ENCODE results near the gene VPS45. TPM values are rescaled to one million over a fixed set of nuclear protein-coding genes. Genes with fewer than 3 reads are reported as not detected.

VPS45 gene
- total RNA-seq, 2 experiments from 2014 or later: 26.5 to 28.3 TPM

DNA sequence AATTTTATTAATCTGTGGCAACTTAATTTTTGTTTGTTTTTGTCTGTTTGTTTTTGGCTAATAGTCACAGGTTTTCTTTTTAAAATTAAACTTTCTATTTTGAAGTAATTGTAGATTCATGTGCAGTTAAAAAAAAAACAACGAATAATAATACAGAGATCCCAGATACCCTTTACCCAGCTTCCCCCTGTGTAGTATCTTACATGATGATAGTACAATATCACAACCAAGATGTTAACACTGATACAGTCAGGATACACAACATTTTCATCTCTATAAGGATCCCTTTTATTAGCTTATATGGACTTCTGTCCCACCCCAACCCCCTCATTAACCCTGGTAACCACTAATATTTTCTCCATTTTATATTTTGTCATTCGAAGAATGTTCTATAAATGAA is 5.9 kb downstream of the VPS45 start:
- peaks cover 24% of the 10 kb centered on the region for H3K4me1 Mint-ChIP-seq (ENCODE audit: low read depth)
- H3K27me3 Mint-ChIP-seq: no peaks in the 10 kb centered on the region
- no peak overlapping the region for H3K27ac Mint-ChIP-seq
- no peak for DNase-seq
- H3K9me3 Mint-ChIP-seq: no peaks in the 10 kb centered on the region
- intact Hi-C loops (cut with micrococcal nuclease): loop anchor here (1.0 to 2.0 kb wide), 3 partner anchors 37 to 114 kb away; no protein-coding TSS in a partner anchor
- no peak overlapping the region for H3K4me3 Mint-ChIP-seq
- H3K36me3 Mint-ChIP-seq: peaks cover 26% of the 10 kb centered on the region
- ChIA-PET POLR2A (interaction anchor here (0.8 kb wide), 1 partner anchor 92 kb away, joined by 5 read pairs; no protein-coding TSS in a partner anchor), CTCF (interaction anchor here (0.6 to 7.4 kb wide), 19 partner anchors 9 to 128 kb away, joined by 3 to 180 read pairs (median 5); partner anchors contain the start of genes OTUD7B and PLEKHO1)

DNA sequence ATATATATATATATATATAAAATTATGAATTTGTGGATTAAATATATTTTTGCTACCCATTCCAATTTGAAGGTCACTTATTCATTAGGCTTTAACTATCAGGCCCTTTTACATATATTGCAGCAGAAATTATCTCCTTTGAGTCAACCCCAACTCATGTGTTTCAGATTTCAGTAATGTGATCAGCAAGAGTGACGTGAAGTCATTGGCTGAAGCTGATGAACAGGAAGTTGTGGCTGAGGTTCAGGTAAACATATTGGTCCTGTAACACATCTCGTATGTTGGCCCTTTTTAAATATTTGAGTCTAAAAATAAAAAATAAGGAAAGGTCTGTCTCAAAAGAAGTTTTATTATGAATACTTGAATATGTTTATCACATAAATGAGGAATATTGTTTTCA is 8.5 kb downstream of the VPS45 start:
- H3K4me1 Mint-ChIP-seq (ENCODE audit: low read depth): peaks cover 11% of the 10 kb centered on the region
- POLR2A ChIA-PET: no interaction called here
- no peaks in the 10 kb centered on the region for H3K27me3 Mint-ChIP-seq
- H3K9me3 Mint-ChIP-seq: no peaks in the 10 kb centered on the region
- H3K36me3 Mint-ChIP-seq: peaks cover 28% of the 10 kb centered on the region
- intact Hi-C loops (cut with micrococcal nuclease): no loop called here
- CTCF ChIA-PET: interaction anchor here (5.6 to 7.4 kb wide), 2 partner anchors 91 to 111 kb away, joined by 73 to 180 read pairs; no protein-coding TSS in a partner anchor
- no peak overlapping the region for H3K27ac Mint-ChIP-seq
- no peak overlapping the region for H3K4me3 Mint-ChIP-seq
- DNase-seq: no peak

DNA sequence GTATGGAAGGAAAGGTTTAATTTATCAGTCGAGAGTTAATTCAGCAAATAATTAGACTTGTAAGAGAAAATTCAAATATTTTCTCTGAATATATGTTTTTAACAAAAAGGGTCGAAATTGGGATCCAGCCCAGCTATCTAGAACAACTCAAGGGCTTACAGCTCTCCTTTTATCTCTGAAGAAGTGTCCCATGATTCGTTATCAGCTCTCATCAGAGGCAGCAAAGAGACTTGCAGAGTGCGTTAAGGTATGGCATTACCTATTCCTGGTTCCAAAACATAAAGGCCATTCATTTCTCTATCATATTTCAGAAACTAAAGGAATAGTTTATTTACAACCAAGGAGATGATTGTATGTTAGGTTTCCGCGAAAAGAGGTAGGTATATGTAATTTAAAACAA is 9.4 kb downstream of the VPS45 start:
- no peak for DNase-seq
- CTCF ChIA-PET: interaction anchor here (7.4 kb wide), 1 partner anchor 90 kb away, joined by 180 read pairs; no protein-coding TSS in a partner anchor
- no peak overlapping the region for H3K27ac Mint-ChIP-seq
- peaks cover 33% of the 10 kb centered on the region for H3K36me3 Mint-ChIP-seq
- H3K27me3 Mint-ChIP-seq: no peaks in the 10 kb centered on the region
- H3K4me1 Mint-ChIP-seq (ENCODE audit: low read depth): peaks cover 11% of the 10 kb centered on the region
- H3K4me3 Mint-ChIP-seq: no peak overlapping the region
- intact Hi-C loops (cut with micrococcal nuclease): no loop called here
- POLR2A ChIA-PET: interaction anchor here (0.6 kb wide), 1 partner anchor 88 kb away, joined by 3 read pairs; no protein-coding TSS in a partner anchor
- H3K9me3 Mint-ChIP-seq: no peaks in the 10 kb centered on the region

DNA sequence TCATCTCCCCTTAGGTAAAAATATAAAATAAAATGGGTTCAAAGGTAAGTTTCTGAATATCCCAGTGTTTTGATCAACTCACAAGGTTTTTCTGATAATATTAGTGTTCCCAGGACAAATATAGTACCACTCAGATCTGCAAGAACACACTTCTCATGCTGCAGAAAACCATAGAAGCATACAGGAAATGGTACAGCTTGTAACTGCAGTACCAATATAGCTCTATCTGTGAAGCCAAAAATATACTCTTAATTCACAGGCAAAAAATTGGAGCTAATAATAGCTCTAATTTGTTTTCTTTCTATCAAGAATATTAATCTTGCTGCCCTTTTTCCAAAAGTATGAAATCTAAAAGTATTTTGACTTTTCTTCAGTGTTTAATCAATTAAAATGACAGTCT is 13.2 kb downstream of the VPS45 start:
- H3K27ac Mint-ChIP-seq: no peak overlapping the region
- CTCF ChIA-PET: no interaction called here

DNA sequence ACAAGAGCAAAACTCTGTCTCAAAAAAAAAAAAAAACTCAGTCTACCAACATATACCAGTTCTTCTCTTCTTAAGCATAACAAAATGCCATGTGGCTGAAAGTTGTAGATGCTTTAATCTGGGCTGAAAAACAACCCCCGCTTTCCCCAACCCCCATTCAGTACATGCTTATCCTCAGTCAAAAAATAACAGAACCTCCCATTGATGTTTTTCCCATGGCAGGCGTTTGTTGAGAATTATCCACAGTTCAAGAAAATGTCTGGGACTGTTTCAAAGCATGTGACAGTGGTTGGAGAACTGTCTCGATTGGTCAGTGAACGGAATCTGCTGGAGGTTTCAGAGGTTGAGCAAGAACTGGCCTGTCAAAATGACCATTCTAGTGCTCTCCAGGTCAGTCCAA is 14.9 kb downstream of the VPS45 start:
- Mint-ChIP-seq H3K27ac (no peak overlapping the region), H3K27me3 (no peaks in the 10 kb centered on the region), H3K9me3 (no peaks in the 10 kb centered on the region), H3K36me3 (peaks cover 32% of the 10 kb centered on the region), H3K4me1 (ENCODE audit: low read depth) (no peaks in the 10 kb centered on the region), H3K4me3 (no peak overlapping the region)
- ChIA-PET CTCF (interaction anchor here (0.9 kb wide), 1 partner anchor 11 kb away, joined by 3 read pairs; no protein-coding TSS in a partner anchor), POLR2A (no interaction called here)
- intact Hi-C loops (cut with micrococcal nuclease): no loop called here
- no peak for DNase-seq

More for the DNA sequence above, 13.2 kb downstream of the VPS45 start:
- no peaks in the 10 kb centered on the region for H3K9me3 Mint-ChIP-seq
- POLR2A ChIA-PET: no interaction called here
- no peaks in the 10 kb centered on the region for H3K27me3 Mint-ChIP-seq
- peaks cover 35% of the 10 kb centered on the region for H3K36me3 Mint-ChIP-seq
- intact Hi-C loops (cut with micrococcal nuclease): no loop called here
- DNase-seq: no peak
- H3K4me1 Mint-ChIP-seq (ENCODE audit: low read depth): peaks cover 4% of the 10 kb centered on the region
- H3K4me3 Mint-ChIP-seq: no peak overlapping the region

DNA sequence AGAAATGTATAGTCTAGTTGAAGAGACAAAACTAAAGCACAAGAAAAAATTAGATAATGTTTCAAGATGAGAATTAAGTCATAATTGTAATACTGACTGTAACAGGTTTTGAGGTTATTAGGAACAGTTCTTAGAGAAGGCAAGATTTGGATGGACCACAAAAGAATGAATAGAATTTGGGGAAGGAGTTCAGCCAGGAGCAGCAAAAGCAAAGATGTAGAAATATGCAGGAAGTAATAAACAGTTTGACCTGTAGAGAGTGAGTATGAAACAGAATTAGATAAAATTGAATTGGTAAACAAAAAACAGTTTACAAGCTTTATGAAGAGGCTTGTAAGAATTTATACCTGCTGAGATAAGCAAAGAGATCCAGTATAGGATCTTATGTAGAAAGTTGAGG is 16.3 kb downstream of the VPS45 start:
- Mint-ChIP-seq H3K9me3 (no peaks in the 10 kb centered on the region), H3K36me3 (peaks cover 27% of the 10 kb centered on the region), H3K27me3 (no peaks in the 10 kb centered on the region), H3K4me1 (ENCODE audit: low read depth) (peaks cover under 1% of the 10 kb centered on the region), H3K4me3 (no peak overlapping the region), H3K27ac (no peak overlapping the region)
- intact Hi-C loops (cut with micrococcal nuclease): no loop called here
- CTCF ChIA-PET: interaction anchor here (1.4 kb wide), 1 partner anchor 10 kb away, joined by 5 read pairs; no protein-coding TSS in a partner anchor
- POLR2A ChIA-PET: no interaction called here
- DNase-seq: no peak

DNA sequence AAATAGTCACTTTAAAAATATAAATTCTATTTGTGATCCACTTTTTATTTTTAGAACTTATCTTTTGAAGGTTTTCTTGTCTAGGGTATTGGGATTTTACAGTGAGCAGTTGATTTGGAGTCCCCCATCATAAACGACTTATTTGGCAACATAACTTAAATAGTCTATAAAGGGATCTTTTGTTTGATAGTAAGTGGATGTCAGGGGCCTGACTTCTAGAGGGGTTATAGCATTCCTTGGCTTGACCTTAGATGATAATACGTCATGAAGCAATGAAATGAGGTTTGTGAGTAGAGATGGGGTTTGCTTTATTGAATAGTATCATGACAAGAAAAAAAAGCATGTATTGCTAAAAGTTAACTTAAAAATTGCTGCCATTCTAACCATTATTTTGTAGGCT is 17.8 kb downstream of the VPS45 start:
- ChIA-PET CTCF (no interaction called here), POLR2A (no interaction called here)
- Mint-ChIP-seq H3K27ac (no peak overlapping the region), H3K36me3 (peaks cover 27% of the 10 kb centered on the region), H3K4me3 (no peak overlapping the region), H3K9me3 (no peaks in the 10 kb centered on the region), H3K27me3 (no peaks in the 10 kb centered on the region), H3K4me1 (ENCODE audit: low read depth) (peaks cover 6% of the 10 kb centered on the region)
- intact Hi-C loops (cut with micrococcal nuclease): no loop called here
- DNase-seq: no peak

DNA sequence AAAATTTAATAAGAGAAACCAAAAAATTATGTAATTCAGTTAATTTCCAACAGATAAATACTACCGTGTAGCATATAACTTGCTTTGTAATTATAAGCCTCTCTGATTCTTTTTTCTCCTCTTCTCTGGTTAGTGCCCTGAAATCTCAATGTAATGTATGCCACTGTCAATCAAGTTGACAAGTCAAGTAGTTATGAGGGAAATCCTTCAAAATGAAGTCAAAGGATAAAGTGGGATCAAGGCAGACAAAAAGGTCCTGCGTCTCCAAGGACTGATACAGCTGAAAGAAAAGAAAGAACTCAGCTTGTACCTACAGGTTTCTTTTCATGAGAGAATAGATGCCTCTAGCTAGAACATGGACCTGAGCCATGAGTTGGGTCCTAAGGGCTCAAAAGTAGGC is 19.8 kb downstream of the VPS45 start:
- intact Hi-C loops (cut with micrococcal nuclease): no loop called here
- peaks cover 14% of the 10 kb centered on the region for H3K4me1 Mint-ChIP-seq (ENCODE audit: low read depth)
- no peak for DNase-seq
- H3K27me3 Mint-ChIP-seq: no peaks in the 10 kb centered on the region
- ChIA-PET CTCF (no interaction called here), POLR2A (interaction anchor here (1.0 kb wide), 1 partner anchor 29 kb away, joined by 3 read pairs; no protein-coding TSS in a partner anchor)
- no peaks in the 10 kb centered on the region for H3K9me3 Mint-ChIP-seq
- no peak overlapping the region for H3K4me3 Mint-ChIP-seq
- no peak overlapping the region for H3K27ac Mint-ChIP-seq
- peaks cover 27% of the 10 kb centered on the region for H3K36me3 Mint-ChIP-seq

DNA sequence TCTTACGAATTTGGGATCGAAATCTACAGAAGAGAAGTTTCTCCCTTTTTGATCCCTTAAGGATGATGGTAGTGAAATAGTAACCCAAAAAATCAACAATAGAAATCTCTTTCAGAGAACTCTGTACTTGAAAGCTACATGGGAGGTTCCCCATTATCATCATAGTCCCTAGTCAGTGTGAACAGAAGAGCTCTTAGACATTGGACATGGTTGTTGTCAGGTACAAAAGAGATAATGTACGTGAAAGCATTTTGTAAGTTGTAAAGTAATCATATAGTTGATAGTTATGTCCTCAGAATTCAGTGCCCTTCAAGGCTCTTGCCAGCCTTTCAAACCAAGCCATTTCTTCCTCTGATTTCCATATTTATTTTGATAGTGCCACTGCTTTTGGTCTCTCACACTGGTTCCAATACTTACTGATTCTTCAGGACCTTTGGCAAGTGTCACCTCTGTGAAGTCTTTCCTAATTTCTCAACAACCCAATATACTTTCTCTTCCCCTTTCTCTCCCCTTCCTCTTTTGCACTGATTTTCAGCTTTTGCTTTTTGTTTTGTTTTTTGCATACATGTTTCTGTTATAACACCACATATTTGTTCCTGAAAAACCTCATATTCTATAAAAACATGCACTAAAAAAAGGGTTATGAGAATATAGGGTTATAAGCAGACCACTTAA is 22.4 kb downstream of the VPS45 start:
- H3K4me3 Mint-ChIP-seq: no peak overlapping the region
- no peaks in the 10 kb centered on the region for H3K9me3 Mint-ChIP-seq
- ChIA-PET CTCF (no interaction called here), POLR2A (no interaction called here)
- no peak for DNase-seq
- peaks cover 23% of the 10 kb centered on the region for H3K4me1 Mint-ChIP-seq (ENCODE audit: low read depth)
- intact Hi-C loops (cut with micrococcal nuclease): no loop called here
- peaks cover 26% of the 10 kb centered on the region for H3K36me3 Mint-ChIP-seq
- no peak overlapping the region for H3K27ac Mint-ChIP-seq
- no peaks in the 10 kb centered on the region for H3K27me3 Mint-ChIP-seq

DNA sequence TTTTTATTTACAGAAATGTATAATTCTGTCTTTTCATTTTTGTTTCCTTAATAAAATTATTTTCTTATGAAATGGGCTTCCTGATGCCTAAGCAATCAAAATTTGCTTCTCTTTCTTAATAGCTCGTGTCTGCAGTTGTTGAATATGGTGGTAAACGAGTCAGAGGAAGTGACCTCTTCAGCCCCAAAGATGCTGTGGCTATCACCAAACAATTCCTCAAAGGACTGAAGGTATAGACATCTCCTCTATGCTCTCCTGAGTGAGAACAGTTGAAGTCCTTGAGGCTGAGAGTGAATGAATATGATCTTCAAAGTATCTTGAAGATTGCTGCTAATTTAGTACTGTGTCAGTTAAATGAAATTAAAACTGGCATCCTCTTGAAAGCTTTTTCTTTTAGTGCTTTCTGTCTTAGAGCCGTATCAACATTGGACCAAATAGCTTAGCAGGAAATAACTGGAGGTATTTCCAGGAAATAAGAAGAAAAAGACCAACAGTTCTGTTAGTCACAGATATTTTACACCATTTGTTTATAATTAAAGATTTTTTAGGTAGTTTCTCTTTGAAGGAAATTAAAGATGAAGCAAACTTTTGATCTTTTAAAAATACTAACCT is 24.7 kb downstream of the VPS45 start:
- no peak overlapping the region for H3K27ac Mint-ChIP-seq
- DNase-seq: no peak
- H3K4me3 Mint-ChIP-seq: no peak overlapping the region
- peaks cover 21% of the 10 kb centered on the region for H3K36me3 Mint-ChIP-seq
- ChIA-PET CTCF (interaction anchor here (1.2 to 1.3 kb wide), 2 partner anchors 74 to 95 kb away, joined by 3 to 4 read pairs; no protein-coding TSS in a partner anchor), POLR2A (no interaction called here)
- H3K4me1 Mint-ChIP-seq (ENCODE audit: low read depth): peaks cover 24% of the 10 kb centered on the region
- H3K9me3 Mint-ChIP-seq: no peaks in the 10 kb centered on the region
- H3K27me3 Mint-ChIP-seq: no peaks in the 10 kb centered on the region
- intact Hi-C loops (cut with micrococcal nuclease): no loop called here

DNA sequence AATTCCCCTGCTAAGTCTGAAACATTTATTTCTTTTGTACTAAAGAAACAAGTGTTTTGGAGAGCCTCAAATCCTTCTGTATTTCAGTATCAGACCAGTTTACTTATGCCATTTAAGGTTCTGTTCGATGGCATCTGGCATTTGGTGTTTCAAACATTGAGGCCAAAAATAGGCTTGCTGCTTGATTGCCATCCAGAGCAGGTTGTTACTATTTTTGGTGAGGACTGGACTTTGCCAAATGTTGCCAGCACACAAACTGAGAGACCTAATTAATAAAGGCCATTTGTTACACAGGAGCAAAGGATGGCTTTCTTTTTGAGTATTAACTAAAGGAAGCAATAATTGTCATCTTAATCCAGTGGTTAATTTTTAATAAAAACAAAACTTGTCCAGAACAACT is 26.2 kb downstream of the VPS45 start:
- Mint-ChIP-seq H3K4me1 (ENCODE audit: low read depth) (peaks cover 24% of the 10 kb centered on the region), H3K36me3 (peaks cover 19% of the 10 kb centered on the region), H3K27ac (no peak overlapping the region), H3K27me3 (no peaks in the 10 kb centered on the region), H3K9me3 (no peaks in the 10 kb centered on the region), H3K4me3 (no peak overlapping the region)
- ChIA-PET CTCF (interaction anchor here (0.6 to 0.7 kb wide), 2 partner anchors 11 to 72 kb away, joined by 3 read pairs; no protein-coding TSS in a partner anchor), POLR2A (no interaction called here)
- DNase-seq: no peak
- intact Hi-C loops (cut with micrococcal nuclease): no loop called here

DNA sequence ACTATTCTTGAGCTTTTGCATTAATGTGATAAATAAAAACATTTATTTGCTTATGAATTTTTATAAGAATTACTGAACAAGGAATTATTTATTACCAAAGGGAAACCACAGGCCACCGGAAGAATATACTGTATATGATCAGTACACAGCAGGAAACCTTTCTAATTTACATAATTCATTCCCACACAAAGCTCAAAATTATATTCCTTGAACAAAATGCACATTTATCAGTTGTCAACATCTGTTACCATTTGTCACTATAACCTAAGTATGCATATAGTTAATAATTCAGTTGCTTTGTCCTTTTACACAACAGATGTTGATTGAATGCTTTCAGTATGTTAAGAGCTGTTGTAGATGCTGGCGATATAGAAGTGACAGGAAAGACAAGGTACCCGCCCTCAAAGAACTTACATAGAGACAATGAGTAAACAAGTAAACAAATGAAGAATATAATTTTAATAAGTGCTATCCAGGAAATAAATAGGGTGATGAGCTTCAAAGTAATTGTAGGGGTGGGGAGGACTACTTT is 27.2 kb downstream of the VPS45 start:
- Mint-ChIP-seq H3K9me3 (no peaks in the 10 kb centered on the region), H3K27ac (no peak overlapping the region), H3K4me1 (ENCODE audit: low read depth) (peaks cover 23% of the 10 kb centered on the region), H3K36me3 (peaks cover 17% of the 10 kb centered on the region), H3K4me3 (no peak overlapping the region), H3K27me3 (no peaks in the 10 kb centered on the region)
- ChIA-PET CTCF (interaction anchor here (1.1 to 1.5 kb wide), 2 partner anchors 71 to 93 kb away, joined by 4 read pairs; no protein-coding TSS in a partner anchor), POLR2A (no interaction called here)
- no peak for DNase-seq
- intact Hi-C loops (cut with micrococcal nuclease): no loop called here

All from activated CD4-positive, alpha-beta memory T cell treated with anti-CD3 and anti-CD28 coated beads for 36 hours (primary cell).